GM18951 (cell line): Measurements from ENCODE around the gene LMBR1.
"Not testable (repeated sequence)": the region's sequence is repeated elsewhere in the genome, so short reads cannot be mapped to it uniquely, and the experiment has no call there.

ENCODE experiments used
- POLR2A ChIP-seq: IDR thresholded peaks from 4 replicates; pipeline ENCODE4 v1.6.1; 2011; ENCODE audit warnings: mild to moderate bottlenecking; ENCODE audit not compliant: insufficient read length, insufficient read depth; ENCODE audit errors: extremely low read depth
- in situ Hi-C: fragments of 300-500 bp; cut with MboI; formaldehyde crosslinking; loops from one replicate; pipeline ENCODE4 v1.12.0; 2022; ENCODE audit warnings: low sequenced_read_pairs, mixed read lengths, inconsistent platforms; ENCODE audit not compliant: unreplicated experiment

LMBR1 gene

DNA sequence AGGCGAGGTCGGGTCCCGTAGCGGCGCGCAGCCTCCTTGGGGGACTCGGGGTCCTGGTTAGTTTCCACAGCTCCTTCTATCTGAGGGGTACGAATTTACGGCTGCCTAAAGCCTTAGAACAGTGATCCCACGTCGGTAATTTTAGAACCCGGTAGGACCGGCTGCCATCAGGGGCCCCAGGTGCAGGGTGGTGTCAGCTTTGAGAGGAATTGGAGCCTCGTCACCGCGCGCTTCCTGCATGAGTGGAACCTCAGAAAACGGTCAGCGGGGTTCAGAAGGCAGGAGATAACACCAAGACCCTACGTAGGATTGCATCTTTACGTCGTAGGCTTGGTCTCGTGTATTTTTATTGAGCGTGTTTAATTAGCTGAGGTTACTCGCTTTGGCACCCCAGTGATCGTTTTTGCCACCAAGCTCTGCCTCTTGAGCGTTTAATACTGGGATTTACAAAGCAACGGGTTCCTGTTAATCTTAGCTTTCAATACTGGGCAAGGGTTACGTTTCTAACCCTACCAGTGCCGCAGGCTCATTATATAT is 252.0 kb downstream of the LMBR1 start:
- no peak for TF ChIP-seq POLR2A
- in situ Hi-C loops = no loop called here

DNA sequence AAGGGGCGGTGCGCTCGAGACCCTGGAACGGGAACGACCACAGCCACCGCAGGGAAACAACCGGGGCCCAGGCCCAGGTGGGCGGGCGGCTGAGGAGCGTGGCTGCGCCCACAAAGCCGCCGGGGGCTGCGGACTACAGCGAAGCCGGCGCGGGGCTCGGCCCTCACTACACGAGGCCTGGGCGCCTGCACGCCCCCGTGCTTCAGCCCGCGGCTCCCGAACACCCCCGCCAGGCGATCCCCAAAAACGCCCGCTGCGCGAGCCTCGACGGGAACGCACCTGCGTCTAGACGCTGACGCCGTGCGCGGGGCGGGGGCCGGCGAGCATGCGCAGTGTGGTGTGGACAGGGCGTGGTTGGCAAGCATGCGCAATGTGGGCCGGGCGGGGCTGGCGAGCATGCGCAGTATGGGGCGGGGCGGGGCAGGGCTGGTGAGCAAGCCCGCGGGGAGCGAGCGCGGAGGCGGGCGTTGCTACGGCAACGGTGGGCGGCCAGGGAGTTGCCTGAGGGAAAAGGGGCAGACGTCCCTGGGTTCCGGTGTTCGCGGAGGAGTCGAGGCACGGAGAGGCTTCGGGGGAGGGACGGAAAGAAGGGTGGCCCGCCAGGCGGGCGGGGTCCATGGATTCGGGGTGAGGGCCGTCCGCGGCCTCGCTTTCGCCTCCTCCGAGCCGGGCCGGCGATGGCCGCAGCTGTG is 252.6 kb downstream of the LMBR1 start, which contains the start of gene RNF32:
Gene RNF32, plus strand, starts transcription at position 518 of the 692 bp plus-strand sequence. CDS start 3,104 bp downstream, outside the sequence.
- in situ Hi-C loops = no loop called here

DNA sequence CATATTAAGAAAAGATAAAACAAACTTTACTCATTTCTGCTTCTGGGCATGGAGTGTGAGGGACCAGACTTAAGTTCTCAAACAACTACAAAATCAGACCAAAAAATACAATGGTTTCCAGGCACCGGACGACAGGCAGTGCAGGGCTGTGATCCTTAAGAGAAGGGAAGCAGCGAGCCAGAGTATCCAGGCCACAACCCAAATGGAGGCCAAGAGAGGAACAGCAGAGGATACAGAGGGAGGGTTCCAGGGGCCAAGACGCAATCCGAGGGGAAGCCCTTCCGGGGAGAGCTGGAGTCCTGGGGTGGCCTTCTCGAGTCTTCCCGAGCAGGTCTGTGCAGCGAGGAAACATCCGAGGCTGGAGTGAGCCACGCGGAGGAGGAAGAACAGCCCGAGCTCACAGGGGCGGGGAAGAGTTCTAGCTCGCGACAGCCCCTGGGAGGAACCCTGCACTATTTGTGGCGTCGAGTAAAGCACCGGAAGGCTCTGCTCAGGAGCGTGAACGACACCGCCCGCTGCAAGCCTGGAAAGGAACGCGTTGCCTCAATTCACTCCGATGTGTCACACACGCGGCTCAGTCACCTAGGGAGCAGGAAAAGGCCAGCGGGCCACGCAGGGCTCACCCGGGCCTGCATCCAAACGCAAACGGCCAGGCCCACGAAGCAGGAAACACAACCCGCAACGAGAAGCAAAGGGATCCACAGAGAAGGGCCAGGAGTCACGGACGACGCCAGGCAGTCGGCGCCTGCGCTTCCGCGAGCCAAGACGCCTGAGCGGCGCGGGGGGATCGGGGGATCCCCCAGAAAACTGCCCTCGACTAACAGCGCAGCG is 253.3 kb downstream of the LMBR1 start:
- TF ChIP-seq POLR2A = no peak
- in situ Hi-C loops = no loop called here

More for the DNA sequence above, 252.6 kb downstream of the LMBR1 start, which contains the start of gene RNF32:
- peak; percentile 92 for TF ChIP-seq POLR2A

DNA sequence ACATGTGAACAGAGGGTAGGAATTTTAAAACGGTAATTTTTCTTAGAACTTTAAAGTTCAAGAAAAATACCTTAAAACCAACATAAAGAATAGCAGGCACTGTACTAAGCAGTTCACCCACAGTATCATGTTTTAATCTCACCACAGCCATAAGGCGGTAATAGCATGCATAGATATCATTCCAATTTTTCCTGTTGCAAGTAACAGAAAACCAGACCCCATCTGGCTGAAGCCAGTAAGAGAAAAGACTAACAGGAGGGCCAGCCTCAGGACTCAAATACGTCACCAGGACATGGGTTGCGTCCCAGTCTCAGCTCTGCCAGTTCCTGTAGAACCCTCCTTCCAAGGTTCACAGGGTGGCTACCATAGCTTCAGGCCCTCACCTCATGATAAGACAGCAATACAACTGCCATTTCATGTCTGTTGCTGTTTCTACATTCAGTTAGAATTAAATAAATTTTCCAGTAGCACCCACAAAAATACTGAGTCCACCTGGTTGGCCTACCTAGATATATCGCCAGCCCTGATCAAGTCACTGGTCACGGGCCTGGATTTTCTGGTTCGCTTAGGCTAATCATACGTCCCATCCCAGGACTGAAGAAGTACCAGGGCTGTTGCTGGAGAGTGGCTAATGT is 254.4 kb downstream of the LMBR1 start:
- no peak for TF ChIP-seq POLR2A
- in situ Hi-C loops = no loop called here

DNA sequence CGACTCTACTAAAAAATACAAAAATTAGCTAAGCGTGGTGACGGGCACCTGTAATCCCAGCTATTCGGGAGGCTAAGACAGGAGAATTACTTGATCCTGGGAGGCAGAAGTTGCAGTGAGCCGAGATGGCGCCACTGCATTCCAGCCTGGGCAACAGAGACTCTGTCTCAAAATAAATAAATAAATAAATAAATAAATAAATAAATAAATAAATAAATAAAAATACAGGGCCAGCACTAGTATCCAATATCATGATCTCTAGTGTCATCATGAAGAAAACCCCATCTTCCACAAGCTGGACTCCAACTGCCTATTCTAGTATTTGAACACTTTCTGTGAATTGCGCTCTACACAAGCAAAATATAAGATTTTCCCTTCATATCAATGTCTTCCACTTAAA is 255.9 kb downstream of the LMBR1 start:
- in situ Hi-C loops = not testable (repeated sequence)

DNA sequence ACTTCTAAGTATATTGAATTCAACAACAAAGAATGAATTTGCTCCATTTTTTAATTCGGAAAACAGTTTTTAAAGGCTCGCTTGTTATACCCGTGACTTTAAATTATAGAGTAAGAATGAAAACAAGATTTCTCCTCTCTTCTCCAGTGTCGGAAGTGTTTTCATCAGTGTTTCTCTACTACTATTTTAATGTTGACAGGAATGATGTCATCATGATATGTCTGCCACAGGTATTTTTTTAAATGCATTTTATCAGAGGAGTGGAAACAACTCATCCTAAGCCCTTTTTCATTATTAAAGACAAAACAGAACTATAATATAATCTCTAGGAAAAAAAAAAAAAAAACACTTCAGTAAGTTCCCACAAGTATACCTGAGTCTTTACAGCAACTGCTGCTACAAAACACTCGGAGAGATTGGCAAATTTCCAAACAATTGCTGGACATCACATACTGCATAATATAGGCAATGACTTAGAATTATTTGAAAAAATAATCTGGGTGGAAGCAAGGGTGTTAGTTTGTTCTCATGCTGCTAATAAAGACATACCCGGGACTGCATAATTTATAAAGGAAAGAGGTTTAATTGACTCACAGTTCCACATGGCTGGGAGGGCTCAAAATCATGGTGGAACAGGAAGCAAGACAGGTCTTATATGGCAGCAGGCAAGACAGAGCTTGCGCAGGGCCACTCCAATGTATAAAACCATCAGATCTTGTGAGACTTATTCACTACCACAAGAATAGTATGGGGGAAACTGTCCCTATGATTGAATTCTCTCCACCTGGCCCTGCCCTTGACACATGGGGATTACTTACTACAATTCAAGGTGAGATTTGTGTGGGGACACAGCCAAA is 257.2 kb downstream of the LMBR1 start:
- no peak for TF ChIP-seq POLR2A
- in situ Hi-C loops = no loop called here

DNA sequence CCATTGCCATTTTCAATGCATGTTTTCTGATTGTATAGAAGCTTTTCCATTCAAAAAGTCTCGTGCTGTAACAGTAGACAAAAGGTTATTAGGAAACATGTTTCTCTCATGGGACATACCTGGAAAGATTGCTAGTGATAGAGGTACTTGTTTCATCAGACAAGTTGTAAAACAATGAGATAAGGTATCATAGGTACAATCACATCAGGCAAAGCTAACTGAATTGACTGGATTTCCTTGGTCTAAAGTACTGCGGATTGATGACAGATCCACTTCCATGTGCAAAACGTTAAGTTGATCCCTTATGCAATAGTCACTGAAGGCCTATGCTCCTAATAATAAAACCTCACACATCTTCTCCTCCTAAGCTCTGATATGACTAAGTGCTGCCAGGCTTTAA is 258.9 kb downstream of the LMBR1 start:
- in situ Hi-C loops = no loop called here

DNA sequence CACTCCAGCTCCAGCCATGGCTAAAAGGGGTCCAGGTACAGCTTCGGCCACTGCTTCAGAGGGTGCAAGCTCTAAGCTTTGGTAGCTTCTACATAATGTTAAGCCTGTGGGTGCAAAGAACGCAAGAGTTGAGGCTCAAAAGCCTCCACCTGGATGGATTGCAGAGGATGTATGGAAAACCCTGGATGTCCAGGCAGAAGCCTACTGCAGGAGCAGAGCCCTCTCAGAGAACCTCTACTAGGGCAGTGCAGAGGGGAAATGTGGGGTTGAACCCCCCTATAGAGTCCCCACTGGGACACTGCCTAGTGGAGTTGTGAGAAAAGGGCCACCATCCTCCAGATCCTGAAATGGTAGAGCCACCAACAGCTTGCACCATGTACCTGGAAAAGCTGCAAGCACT is 263.1 kb downstream of the LMBR1 start:
- TF ChIP-seq POLR2A = no peak
- in situ Hi-C loops = no loop called here

More for the DNA sequence above, 258.9 kb downstream of the LMBR1 start:
- TF ChIP-seq POLR2A = no peak

DNA sequence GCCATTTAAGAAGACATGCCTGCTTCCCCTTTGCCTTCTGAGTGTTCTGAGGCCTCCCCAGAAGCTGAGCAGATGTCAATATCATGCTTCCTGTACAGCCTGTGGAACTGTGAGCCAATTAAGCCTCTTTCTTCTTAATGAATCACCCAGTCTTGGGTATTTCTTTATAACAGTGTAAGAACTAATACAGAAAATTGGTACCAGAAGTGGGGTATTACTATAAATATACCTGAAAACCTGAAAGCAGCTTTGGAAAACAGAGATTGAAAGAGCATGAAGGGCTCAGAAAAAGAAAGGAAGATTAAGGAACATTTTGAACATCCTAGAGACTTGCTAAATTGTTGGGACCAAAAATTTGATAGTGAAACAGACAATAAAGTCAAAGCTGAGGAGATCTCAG is 264.4 kb downstream of the LMBR1 start:
- no peak for TF ChIP-seq POLR2A
- in situ Hi-C loops = no loop called here
